A673 (cell line): ENCODE results near the gene ADARB2. TPM values are rescaled to one million over a fixed set of nuclear protein-coding genes. Genes with fewer than 3 reads are reported as not detected.

Source experiments
- BruUV-seq: library from RNA; stranded (reverse); fragments of 400-500 nt; replicated peaks from 2 replicates; lab custom pipeline; 2021; lab: Mats Ljungman, UMichigan
- CTCF ChIA-PET: fragments of 300-600 bp; sonication (Branson Sonifier 250); formaldehyde crosslinking; loops from one replicate; lab custom pipeline; 2022; ENCODE audit warnings: antibody characterized with exemption; lab: Charles Lee
- POLR2A ChIA-PET: fragments of 300-600 bp; sonication (Branson Sonifier 250); formaldehyde crosslinking; loops from one replicate; lab custom pipeline; 2022; ENCODE audit warnings: antibody characterized with exemption; ENCODE audit not compliant: low non-redundant PET; lab: Charles Lee
- DNase-seq: peaks from one replicate; pipeline ENCODE4 v3.0.0-alpha.2; 2015; ENCODE audit warnings: low spot score
- H3K27ac ChIP-seq: fragments of 200-600 bp; sonication (generic); 2 replicates; pipeline ENCODE4 v1.5.1; 2016; ENCODE audit warnings: mixed run types, low read depth, mild to moderate bottlenecking, mixed read lengths, antibody characterized with exemption, low read length; ENCODE audit not compliant: poor library complexity, severe bottlenecking
- H3K27me3 ChIP-seq: fragments of 200-600 bp; sonication (generic); replicated peaks from 2 replicates; pipeline ENCODE4 v1.6.1; 2017; ENCODE audit warnings: mixed run types, low read depth, mild to moderate bottlenecking, mixed read lengths, antibody characterized with exemption, low read length; ENCODE audit not compliant: insufficient read depth, poor library complexity
- H3K36me3 ChIP-seq: fragments of 200-600 bp; sonication (generic); 2 replicates; pipeline ENCODE4 v1.6.1; 2016; ENCODE audit warnings: mixed run types, mild to moderate bottlenecking, mixed read lengths, antibody characterized with exemption, low read length; ENCODE audit not compliant: insufficient read depth, poor library complexity, severe bottlenecking
- H3K4me1 ChIP-seq: fragments of 200-600 bp; sonication (generic); 2 replicates; pipeline ENCODE4 v1.6.1; 2017; ENCODE audit warnings: mixed run types, mild to moderate bottlenecking, mixed read lengths, antibody characterized with exemption, low read length; ENCODE audit not compliant: insufficient read depth, poor library complexity, severe bottlenecking
- H3K4me3 ChIP-seq: fragments of 200-600 bp; sonication (generic); 2 replicates; pipeline ENCODE4 v1.5.1; 2016; ENCODE audit warnings: low read depth, mixed run types, mild to moderate bottlenecking, mixed read lengths, low read length; ENCODE audit not compliant: poor library complexity, severe bottlenecking
- H3K9me3 ChIP-seq: fragments of 200-600 bp; sonication (generic); 2 replicates; pipeline ENCODE4 v1.6.1; 2016; ENCODE audit warnings: mixed run types, low read depth, mild to moderate bottlenecking, mixed read lengths, antibody characterized with exemption, low read length; ENCODE audit not compliant: poor library complexity, severe bottlenecking
- EZH2 ChIP-seq: fragments of 200-600 bp; sonication (generic); IDR thresholded peaks from 2 replicates; pipeline ENCODE4 v1.6.1; 2017; ENCODE audit warnings: borderline replicate concordance, low read depth, mild to moderate bottlenecking, mixed read lengths, antibody characterized with exemption, low read length; ENCODE audit not compliant: poor library complexity, severe bottlenecking
- intact Hi-C: fragments of 100-400 bp; cut with micrococcal nuclease; formaldehyde crosslinking; loops from one replicate; pipeline ENCODE4 v1.10.0; 2022; ENCODE audit not compliant: unreplicated experiment
- total RNA-seq: library from RNA; stranded (reverse); gene quantifications from 2 replicates; pipeline ENCODE4 v1.2.3, GENCODE V29; 2021
- TF ChIP-seq, protein P1 (sequence below): fragments of 300-800, 200-600 bp; sonication (generic); conservative IDR thresholded peaks from 2 replicates; pipeline ENCODE4 v1.5.1; 2017; ENCODE audit warnings: low read depth, mild to moderate bottlenecking, antibody characterized with exemption, low read length, moderate library complexity, mixed read lengths

ADARB2 gene
- total RNA-seq, 1 experiment from 2014 or later: not detected

DNA sequence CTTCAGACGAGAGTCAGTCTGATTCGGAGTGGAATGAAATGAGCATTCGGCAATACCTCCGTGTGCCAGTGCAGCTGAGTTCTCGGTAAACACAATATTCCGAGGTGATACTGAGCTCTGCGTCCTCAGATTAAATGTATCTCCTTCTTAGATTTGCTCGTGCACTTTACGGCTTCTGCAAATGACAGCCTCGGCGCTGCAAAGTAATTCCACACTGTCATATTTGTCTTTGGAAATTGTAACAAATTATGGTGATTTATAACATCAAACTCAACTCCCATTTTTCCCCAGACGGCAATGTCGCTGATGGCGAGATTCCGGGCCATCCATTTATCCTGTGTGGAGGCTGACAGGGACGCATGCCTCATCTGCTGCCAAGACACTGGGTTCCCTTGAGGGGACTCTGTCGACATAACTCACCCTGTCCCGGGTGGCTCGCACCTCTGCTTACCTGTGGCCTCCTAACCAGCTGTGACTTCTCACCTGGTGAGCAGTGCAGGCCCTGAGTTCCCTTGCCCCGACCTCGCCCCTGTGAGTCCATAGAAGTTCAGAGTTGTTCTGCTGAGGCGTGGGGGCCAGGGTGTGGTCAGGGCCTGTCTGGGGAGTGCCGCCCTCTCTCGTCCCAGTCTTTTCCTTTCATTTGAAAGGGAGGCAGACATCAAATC is 201.9 kb downstream of the ADARB2 start:
- TF ChIP-seq, protein P1, sequence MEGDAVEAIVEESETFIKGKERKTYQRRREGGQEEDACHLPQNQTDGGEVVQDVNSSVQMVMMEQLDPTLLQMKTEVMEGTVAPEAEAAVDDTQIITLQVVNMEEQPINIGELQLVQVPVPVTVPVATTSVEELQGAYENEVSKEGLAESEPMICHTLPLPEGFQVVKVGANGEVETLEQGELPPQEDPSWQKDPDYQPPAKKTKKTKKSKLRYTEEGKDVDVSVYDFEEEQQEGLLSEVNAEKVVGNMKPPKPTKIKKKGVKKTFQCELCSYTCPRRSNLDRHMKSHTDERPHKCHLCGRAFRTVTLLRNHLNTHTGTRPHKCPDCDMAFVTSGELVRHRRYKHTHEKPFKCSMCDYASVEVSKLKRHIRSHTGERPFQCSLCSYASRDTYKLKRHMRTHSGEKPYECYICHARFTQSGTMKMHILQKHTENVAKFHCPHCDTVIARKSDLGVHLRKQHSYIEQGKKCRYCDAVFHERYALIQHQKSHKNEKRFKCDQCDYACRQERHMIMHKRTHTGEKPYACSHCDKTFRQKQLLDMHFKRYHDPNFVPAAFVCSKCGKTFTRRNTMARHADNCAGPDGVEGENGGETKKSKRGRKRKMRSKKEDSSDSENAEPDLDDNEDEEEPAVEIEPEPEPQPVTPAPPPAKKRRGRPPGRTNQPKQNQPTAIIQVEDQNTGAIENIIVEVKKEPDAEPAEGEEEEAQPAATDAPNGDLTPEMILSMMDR: no peak
- TF ChIP-seq EZH2: no peak
- BruUV-seq: no TSS peak
- Histone ChIP-seq H3K27me3 (peaks cover 76% of the 10 kb centered on the region), H3K4me1 (no peaks in the 10 kb centered on the region), H3K27ac (no peak overlapping the region), H3K4me3 (no peak overlapping the region), H3K9me3 (no peaks in the 10 kb centered on the region), H3K36me3 (no peaks in the 10 kb centered on the region)
- POLR2A ChIA-PET: no interaction called here
- intact Hi-C loops: no loop called here
- DNase-seq: no peak
- CTCF ChIA-PET: no interaction called here

DNA sequence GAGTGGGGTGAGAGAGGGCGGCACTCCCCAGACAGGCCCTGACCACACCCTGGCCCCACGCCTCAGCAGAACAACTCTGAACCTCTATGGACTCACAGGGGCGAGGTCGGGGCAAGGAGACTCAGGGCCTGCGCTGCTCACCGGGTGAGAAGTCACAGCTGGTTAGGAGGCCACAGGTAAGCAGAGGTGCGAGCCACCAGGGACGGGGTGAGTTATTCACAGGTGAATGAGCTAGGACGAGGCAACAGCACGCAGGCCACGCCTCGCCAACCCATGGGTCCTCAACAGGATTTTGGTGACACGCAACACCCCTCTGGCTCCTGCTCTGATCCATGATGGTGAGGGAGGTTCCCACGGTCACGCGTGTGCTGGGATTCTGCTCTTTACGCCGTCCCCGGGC is 202.5 kb downstream of the ADARB2 start:
- peaks cover 73% of the 10 kb centered on the region for H3K27me3 ChIP-seq
- TF ChIP-seq, protein P1: no peak
- TF ChIP-seq EZH2: no peak
- intact Hi-C loops: no loop called here
- CTCF ChIA-PET: no interaction called here
- H3K4me3 ChIP-seq: no peak overlapping the region
- H3K4me1 ChIP-seq: no peaks in the 10 kb centered on the region
- POLR2A ChIA-PET: no interaction called here
- no peaks in the 10 kb centered on the region for H3K36me3 ChIP-seq
- H3K27ac ChIP-seq: no peak overlapping the region
- H3K9me3 ChIP-seq: no peaks in the 10 kb centered on the region
- BruUV-seq: no TSS peak
- no peak for DNase-seq

DNA sequence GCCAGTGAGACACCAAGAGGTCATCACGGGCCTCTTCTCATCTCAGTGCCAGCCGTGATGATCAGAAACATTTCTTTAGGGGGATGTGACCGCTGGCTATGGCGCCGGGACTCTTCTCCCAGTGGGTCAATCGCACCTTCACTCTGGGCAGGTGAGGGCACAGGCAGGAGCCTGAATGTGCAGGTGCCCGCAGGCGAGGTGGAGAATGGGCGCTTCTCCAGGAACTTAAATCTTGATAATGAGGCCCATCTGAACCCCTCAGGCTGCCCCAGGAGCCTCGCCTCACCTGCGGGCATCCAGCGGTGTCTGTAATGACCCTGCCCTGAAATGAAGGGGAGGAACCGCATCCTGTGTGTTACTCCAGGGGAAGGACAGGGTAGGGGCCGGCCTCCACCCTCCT is 204.7 kb downstream of the ADARB2 start:
- intact Hi-C loops: no loop called here
- H3K36me3 ChIP-seq: no peaks in the 10 kb centered on the region
- H3K27me3 ChIP-seq: peaks cover 59% of the 10 kb centered on the region
- no TSS peak for BruUV-seq
- no peaks in the 10 kb centered on the region for H3K9me3 ChIP-seq
- TF ChIP-seq EZH2: no peak
- TF ChIP-seq, protein P1: no peak
- H3K4me3 ChIP-seq: no peak overlapping the region
- H3K4me1 ChIP-seq: no peaks in the 10 kb centered on the region
- H3K27ac ChIP-seq: no peak overlapping the region
- ChIA-PET CTCF (no interaction called here), POLR2A (no interaction called here)
- no peak for DNase-seq
